Tongue (tissue), 2 donors: ENCODE results near the gene GRK4. TPM values are rescaled to one million over a fixed set of nuclear protein-coding genes. Genes with fewer than 3 reads are reported as not detected.

Experiments
- DNase-seq: peaks from one replicate; pipeline ENCODE4 v3.0.0-alpha.2; 2015
- total RNA-seq: library from RNA; depleted of rRNA; stranded (reverse); fragments of >200 nt; gene quantifications from one replicate; pipeline ENCODE4 v1.2.3, GENCODE V29; 2014

GRK4 gene
- total RNA-seq, 1 donor from 2014 or later = 7.4 TPM

DNA sequence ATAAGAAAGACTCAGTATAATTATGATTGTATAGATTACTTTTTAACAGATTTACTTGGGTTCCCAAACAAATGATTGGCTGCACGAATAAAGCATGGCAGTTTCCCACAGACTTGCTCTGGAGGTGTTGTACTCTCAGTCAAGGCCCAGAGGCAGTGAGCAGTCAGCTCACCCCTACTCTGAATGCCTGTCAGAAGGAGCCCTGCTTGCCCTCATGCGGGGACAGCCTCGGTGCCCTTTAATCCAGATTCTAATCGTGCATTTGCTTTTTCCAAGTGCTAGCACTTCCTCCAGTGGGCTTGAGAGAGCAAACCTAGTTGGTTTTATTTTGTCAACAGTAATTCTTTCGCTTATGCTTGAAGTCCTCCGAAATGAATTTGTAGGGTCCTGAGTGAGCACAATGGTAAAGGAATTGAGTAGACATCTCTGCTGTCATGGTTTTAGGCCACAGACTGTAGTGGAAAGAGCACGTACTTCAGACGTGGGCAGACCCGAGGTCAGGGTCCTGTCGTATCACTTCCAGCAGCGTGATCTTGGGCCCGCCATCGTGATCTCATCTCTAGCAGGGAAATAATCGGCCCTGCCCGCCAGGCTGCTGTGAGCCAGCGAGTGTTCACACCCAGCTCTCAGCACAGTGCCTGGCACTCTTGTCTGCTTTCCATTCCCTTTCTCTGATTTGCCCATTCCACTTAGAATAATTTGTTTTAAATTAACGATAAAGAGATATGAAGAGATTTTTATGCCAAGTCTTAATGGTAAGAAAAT is 48.3 kb downstream of the GRK4 start:
- DNase-seq = no peak

DNA sequence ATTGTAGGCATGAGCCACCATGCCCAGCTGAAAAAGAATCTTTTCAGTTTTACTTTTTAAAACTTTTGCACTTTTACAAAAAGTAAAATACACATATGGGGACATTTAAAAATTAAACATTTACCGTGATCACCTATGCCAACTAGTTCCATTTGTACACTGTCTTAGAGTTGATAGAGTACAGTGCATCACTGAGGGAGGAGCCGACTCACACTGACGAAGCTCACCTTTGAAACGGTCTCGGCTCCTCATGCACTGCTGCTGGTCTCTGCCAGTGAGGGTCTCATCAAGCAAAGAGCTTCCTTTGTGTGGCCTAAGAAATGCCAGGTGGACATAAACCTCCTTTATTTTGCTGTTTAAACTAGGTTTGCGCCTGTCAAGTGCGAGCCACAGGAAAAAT is 50.0 kb downstream of the GRK4 start:
- DNase-seq = no peak

DNA sequence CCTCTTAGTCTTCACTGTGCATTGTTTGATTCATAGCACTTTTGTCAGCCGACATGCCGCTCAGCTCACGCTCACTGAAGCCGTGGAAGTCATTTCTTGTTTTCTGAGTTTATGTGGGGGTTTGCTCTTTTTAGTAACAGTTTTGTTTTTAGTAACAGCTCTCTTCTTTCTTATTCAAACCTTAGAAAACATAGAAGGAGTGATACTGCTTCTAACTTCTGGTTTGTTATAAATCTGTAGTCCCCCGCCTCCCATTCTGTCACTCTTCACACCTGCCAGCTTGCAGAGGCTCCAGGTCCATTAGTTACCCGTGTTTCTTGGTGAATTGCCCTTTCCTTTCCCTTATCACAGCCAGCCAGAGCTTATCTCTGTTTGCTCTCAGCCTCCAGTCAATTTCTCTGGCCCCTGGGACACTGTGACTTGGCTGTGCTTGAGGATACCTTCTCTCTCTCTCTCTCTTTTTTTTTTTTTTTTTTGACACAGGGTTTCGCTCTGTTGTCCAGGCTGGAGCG is 50.5 kb downstream of the GRK4 start:
- DNase-seq = no peak

DNA sequence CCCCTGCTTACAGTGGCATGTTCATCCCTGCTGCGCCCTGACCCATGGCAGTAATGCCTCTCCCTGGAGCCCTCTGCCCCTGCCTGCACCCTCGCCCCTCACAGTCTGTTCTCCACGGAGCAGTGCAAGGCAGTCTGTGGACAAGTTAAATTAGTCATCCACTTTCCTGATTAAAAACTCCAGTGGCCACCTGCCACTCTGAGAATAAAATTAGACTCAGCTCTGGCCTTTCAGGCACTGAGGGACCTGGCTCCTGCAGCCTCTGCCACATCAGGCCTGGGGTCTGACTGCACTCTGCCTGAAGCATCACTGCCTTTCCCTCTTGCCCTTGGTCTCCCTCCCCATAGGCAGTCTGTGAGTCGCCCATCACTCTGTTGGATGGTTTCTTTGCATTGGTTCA is 53.6 kb downstream of the GRK4 start:
- no peak for DNase-seq

DNA sequence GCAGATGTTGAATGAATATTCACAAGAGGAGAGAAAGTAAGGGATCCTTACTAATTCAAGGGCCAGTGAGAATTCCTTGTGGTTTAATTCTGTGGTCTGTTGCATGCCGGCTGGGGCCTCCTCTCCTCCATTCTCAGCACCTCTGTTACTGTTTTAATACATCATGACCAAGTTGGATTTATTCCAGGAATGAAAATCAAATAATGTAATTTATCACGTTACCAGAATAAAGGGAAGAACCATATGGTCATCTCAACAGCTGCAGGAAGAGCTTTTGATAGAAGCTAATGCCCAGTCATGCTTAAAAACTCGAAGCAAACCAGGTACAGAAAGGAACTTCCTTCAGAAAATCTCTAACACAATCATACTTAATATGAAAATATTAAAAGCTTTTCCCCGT is 54.1 kb downstream of the GRK4 start:
- DNase-seq = no peak

DNA sequence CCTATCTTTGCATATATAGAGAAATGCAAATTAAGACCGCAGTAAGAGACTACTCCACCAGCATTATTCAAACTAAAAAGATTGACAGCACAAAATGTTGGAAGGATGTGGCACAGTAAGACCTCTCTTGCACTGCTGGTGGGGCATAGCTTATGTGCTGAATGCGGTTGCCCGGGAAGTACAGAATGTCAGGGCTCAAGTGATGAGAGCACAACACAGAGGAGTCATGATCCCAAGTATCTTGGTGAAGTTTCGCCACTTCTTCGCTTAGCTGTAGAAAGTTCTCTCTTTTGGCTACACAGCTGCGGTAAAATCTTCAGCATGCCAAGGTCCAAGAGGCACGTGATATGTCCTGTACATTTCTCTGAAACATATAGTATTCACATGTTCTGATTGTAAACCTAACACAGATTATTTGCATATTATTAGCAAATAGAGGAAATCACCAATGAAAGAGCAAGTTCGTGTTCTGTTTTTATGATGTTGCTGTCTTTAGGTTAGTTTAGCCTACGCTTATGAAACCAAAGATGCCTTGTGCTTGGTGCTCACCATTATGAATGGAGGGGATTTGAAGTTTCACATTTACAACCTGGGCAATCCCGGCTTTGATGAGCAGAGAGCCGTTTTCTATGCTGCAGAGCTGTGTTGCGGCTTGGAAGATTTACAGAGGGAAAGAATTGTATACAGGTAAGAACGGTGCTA is 55.9 kb downstream of the GRK4 start:
- DNase-seq = no peak

DNA sequence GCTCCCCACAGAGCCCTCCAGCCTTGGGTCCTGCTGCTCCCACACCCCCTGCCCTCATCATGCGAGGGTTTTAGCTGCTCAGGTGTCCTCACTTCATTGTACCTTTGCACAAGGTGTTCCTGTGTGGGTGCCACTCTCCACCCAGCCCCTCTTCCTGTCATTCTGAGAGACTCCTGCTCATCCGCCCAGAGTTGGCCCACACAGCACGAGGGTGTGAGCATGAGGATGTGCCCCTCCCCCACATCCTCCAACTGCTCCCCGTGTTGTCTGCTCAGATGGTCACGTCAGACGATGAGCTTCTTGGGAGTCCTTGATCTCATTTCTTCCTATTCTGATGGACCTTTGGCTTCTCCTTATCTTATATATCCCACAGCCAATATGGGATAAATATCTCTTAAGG is 57.8 kb downstream of the GRK4 start:
- no peak for DNase-seq

DNA sequence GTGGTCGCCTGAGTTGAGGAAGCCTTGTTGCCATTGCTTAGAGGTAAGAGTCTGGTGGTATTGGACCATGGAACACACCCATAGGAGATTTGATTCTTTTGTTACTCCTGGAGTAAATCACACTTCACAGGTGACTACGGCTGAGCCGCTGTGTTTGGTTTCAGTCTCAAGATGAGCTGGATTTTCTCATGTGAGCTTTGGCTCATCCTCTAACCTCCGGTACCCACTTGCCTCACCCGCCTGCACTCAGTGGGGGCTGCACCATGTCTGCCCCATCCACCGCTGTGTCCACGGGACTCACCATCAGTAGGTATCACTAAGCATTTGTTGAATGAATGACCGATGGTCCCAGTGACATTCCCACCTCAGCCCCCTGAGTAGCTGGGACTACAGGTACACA is 58.3 kb downstream of the GRK4 start:
- no peak for DNase-seq

DNA sequence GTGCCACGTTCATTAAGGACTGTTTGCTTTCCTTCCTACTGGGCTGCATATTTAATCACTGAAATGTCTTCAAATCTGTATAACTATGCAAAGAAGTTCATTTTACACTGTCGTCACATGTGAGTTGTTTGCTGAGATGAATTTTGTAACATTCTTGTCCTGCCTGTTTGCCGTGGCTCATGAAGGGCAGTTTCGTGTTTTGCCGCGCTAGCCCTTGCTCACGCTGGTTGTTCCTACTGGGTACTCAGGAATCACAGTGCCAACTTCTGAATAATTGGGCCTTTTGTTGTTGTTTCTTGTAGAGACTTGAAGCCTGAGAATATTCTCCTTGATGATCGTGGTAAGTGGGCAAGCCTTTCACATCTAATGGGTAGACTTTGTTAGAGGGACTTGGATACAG is 58.7 kb downstream of the GRK4 start:
- DNase-seq = no peak

DNA sequence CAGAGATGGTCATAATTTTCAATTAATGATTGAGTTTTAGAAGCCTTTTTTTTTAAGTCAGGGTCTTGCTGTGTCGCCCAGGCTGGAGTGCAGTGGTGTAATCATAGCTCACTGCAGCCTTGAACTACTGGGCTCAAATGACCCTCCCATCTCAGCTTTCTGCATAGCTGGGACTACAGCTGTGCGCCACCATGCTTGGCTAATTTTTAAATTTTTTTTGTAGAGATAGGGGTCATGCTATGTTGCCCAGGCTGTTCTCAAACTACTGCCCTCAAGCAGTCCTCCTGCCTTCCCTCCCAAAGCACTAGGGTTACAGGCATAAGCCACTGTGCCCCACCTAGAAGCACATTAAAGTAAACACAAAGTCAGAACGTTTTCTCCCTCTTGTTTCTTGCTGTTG is 59.3 kb downstream of the GRK4 start:
- DNase-seq = no peak

DNA sequence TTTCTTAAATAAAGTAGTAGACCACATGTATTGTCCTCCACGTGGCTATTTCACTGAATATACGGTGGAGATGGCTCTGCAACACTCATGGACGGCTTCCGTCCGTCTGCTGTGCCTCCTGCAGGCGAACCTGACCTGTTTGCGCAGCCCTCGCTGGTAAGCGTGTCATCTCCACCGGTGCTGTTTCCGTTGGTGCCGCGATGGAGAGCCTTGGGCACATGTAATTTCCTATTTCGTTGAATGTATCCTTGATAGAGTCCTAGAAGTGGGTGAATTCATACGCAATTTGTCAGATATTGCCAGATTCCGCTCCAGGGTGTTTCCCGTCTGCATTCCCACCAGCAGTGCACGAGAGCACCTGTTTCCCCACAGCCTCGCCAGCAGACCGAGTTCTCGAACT is 62.5 kb downstream of the GRK4 start:
- DNase-seq = no peak

DNA sequence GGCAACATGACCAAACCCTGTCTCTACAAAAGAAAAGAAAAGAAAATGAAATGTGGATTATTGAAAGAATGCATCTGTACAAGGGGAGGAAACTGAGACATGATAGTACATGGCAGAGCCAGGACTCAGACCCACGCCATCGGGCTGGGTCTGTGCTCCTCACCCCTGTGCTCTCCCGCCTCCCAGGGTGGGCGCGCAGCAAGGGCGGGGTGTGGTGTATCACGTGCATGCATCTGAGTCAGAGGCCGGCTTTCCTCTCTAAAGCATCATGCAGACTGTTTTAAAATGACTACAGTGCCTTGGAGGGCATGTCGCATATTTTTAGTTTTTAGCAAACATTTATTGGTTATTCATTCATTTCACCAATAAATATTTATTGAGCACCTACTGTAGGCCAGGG is 63.2 kb downstream of the GRK4 start:
- no peak for DNase-seq

DNA sequence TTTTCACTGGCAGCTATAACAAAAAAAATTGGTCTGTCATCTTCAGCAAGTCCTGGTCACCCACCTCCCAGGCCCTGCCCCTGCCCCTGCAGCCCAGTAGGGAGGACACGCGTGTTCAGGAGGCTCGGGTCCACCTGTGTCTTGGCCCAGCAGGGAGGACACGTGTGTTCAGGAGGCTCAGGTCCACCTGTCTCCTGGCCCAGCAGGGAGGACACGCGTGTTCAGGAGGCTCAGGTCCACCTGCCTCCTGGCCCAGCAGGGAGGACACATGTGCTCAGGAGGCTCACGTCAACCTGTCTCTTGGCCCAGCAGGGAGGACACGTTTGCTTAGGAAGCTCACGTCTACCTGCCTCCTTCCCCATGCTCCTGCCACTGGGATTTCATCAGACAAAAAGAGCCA is 66.1 kb downstream of the GRK4 start:
- no peak for DNase-seq

DNA sequence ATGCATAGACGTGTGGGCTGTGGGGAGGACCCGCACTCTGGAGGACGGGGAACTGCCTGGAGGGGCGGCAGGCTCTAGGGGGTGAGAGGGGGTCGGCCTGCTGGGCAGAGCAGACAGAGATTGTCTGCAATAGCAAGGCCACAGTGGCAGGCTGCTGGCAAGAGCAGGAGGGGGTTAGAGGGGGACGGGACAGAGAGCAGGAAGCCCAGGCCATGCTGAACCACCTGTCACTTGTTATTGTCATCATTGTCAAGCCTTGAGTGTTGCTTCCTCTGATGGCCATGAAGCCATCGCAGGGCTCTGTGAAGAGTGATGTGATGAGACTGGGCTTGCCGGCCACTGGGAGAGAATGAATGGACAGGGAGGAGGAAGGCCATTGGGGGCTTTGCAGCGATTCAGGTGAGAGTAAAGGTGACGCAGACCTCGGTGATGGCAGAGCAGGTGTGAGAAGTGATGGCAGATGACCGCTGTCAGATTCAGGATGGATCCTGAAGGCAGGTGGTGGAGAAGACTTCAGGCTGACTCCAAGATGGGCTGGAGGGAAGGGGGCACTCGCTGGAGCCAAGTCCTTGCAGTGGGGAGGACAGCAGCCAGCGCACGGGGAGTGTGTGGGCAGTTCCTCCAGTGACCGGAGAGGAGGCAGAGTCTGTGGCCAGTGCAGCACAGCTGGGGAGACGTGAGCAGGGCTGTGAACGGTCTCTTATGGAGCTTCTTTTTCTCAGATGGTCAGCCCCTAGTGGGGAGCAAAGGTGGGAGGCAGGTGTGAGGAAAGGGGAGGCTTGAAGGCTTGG is 67.4 kb downstream of the GRK4 start:
- no peak for DNase-seq

DNA sequence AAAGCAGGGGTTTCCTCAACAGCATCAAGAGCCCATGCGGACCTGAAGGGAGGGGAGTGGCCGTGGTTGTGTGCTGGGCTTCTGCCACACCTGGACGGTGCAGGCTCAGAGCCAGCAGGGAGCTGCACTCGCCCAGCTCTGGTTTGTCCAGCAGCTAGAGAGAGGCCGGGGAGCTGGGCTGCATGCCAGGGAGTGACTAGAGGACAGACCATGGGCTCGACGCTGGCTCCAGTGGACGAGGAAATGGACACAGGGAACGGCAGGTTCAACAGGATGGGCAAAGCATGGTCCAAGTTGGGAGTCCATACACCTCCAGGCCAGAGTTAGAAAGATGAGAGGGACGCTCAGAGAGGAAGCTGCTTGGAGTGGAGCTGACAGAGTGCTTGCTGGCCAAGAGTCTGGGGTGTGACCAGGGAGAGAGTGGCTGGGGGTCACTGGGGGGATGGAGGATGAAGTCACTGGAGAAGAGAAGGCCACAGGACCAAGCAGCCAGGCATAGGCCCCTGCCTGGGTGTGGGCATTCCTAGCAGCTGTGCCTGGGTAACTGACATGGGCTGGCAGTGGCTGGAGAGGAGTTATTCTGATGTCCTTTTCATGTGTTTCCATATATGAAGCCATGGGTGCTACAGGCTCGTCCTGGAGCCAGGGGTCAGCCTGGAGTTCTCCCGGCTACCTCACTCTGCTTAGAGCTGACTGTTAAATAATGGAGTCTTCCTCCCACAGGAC is 68.1 kb downstream of the GRK4 start:
- DNase-seq = no peak

DNA sequence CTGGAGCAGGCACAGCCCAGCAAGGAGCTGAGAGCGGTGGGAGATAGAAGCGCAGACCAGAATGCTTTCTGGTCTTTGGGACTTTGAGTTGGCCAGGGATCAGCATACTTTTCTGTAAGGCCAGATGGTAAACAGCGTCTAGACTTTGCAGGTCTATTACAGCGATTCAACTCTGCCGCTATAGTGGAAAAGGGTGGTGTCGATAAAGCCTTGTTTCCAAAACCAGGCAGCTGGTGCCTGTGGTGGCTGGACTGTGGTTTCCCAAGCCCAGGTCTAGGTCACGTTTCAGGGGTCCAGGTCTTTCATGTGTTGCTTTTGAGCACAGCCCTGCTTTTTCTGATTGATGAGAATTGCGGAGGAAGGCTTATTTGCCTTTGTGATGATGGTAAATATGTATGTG is 70.9 kb downstream of the GRK4 start:
- DNase-seq = no peak

DNA sequence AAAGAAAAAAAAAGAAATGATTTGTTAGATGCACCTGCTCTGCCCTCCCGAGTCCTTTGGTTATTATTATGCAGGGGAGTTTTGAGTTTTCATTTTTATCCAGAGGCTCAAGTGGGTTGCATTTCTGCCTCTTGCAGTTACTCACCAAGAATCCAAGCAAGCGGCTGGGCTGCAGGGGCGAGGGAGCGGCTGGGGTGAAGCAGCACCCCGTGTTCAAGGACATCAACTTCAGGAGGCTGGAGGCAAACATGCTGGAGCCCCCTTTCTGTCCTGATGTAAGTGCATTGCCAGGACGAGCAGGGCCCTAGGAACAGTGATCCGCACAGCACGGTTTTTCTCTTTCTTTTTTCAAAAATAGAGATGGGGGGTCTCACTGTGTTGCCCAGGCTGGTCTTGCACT is 71.9 kb downstream of the GRK4 start:
- DNase-seq = no peak

DNA sequence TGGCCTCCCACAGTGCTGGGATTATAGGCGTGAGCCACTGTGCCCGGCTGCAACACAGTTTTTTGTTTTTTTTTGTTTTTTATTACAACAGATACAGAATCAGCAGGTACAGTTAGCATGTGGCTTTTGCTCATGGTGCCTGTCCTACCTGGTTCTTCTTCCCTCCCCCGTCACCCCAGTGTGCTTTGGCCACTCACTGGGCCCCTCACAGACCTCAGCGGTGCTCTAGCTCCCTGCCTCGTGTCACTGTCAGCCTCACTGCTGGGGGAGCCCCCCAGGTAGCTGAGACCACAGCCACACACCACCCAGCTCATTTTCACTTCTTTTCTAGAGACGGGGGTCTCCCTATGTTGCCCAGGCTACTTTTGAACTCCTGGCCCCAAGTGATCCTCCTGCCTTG is 72.3 kb downstream of the GRK4 start:
- no peak for DNase-seq

DNA sequence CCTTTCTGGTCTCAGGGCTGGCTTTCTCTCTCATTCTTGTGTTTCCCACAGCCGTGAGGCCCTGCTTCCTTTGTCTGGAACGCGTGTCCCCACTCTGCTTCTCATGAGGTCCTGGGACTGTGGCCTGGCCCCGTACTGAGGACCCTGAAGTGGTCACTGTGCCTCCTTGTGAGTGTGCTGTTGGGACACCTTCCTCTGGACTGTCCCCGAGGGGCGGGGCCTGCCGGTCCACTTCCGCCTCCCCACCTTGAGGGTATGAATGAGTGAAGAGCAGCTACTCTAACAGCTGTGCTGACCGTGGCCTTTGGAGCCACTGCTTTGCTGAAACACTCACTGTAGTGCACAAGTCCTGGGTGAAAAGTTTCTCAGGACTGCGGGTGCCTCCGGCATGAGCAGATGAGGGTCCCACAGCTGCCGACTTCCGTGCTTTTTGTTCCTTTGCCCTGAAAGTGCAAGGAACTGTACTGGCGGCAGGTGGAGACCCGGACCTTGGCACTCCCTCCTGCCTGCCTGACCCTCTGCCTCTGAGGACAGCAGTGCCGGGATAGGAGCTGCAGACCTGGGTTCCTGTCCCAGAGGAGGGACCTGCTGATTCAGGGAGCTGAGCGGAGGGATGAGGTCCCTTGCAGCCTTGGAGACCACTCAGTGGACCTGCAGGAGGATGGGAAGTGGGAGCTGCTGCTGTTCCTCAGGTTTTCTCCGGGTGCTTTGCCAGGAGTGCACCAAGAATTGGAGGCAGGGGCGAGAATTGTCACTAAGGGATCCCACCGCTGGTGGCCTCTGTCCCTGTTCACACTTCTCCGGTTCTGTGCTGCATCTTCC is 73.0 kb downstream of the GRK4 start:
- no peak for DNase-seq

DNA sequence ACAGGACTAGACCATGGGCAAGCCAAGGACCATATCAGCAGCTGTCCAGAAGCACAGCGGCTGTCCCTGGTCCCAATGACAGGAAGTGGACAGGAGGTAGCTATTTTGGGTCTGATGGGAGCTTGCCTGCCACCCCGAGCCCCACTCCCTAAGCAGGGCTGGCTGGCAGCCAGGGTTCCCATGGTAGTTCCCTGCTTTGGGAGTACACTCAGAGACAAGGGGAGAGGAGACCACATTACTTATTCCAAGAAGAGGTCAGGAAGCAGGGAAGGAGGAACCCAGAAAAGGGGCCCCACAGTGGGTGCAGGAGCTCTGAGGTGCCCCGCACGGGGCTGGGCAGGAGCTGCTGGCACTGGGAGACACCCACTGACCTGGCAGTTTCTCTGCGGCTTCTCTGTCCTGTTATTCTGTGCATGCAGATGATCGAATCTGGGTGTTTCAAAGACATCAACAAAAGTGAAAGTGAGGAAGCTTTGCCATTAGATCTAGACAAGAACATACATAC is 74.6 kb downstream of the GRK4 start:
- DNase-seq = peak; percentile 86

DNA sequence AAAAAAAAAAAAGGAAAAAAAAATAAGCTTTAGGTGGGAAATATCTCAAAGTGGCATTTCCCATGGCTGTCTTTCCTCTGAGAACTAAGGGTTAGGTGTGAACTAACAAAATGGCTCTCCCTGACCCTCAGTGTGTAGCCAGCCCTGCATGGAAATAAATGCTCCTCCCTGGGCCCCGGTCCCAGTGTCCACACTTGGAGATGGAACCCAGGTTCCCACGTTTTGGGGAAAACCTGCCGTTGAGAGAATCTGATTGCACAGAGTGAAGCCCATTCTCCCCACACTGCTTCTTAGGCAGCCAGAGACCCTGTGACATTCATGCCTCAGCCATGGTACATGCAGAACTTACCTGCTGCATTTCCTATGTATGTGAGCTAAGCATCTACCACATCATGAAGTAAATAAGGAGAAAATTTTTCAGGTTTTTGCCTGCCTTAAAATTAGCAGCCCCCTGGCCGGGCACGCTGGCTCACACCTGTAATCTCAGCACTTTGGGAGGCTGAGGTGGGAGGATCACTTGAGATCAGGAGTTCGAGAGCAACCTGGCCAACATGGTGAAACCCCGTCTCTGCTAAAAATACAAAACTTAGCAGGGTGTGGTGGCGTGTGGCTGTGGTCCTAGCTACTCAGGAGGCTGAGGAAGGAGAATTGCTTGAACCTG is 76.5 kb downstream of the GRK4 start:
- DNase-seq = no peak
